Medulla oblongata (tissue), 1 donor: ENCODE data around the gene MAFB.
"Not testable (repeated sequence)": the region's sequence is repeated elsewhere in the genome, so short reads cannot be mapped to it uniquely, and the experiment has no call there.

Experiments used
- DNase-seq: peaks from one replicate; pipeline ENCODE4 v3.0.0-alpha.2; 2015; ENCODE audit errors: extremely low spot score

Gene MAFB

DNA sequence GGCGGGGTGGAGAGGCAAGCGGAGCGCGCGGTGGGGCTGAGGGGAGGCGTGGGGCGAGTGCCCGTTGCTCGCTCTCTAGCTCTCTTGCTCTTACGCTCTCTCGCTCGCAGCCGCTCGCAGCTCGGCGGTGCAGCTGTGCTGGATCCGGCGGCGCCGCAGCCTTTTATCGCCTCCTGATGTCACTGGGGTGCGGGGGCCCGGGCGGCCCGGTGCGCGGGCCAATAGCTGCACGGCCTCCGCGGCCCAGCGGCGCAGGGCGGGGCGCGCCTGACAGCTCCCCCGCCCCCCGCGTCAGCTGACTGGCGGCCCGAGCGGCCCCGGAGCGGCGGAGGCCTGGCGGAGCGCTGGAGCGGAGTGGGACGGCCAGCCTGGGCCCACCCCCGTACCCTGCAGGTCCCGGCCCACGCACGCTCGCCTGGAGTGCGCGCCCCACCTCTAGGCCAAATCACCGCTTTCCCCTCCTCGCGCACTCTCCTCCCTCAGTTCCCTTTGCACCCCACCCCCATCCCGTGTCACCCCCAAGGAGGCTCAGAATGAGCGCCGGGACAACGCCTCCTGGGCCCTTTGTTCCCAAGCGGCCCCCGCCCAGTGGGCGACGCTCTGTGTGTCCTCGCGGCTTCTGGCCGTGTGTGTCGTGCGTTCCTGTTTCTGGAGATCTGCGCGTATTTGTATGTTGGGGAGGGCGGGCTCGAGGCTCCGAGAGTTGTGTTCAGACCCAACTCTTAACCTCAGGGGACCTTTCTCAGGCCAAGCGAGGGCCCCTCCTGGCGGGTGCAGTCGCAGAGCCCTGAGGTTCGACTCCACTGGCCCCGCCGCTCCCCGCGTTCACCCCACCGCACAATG, at the start of gene MAFB:
MAFB (minus strand) TSS at position 137 of the 843 bp plus-strand sequence. CDS start 386 bp downstream, outside the sequence.
- DNase-seq = peak; percentile 96

DNA sequence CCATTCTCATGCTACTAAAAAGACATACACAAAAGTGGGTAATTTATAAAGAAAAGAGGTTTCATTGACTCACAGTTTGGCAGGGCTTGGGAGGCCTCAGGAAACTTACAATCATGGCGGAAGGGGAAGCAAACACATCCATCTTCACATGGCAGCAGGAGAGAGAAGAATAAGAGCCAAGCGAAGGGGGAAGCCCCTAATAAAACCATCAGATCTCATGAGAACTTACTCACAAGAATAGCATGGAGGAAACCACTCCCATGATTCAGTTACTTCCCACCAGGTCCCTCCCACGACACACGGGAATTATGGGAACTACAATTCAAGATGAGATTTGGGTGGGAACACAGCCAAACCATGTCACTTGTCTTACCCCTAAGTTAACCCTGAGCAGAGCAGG, 47.4 kb upstream of the MAFB start:
- not testable (repeated sequence) for DNase-seq

DNA sequence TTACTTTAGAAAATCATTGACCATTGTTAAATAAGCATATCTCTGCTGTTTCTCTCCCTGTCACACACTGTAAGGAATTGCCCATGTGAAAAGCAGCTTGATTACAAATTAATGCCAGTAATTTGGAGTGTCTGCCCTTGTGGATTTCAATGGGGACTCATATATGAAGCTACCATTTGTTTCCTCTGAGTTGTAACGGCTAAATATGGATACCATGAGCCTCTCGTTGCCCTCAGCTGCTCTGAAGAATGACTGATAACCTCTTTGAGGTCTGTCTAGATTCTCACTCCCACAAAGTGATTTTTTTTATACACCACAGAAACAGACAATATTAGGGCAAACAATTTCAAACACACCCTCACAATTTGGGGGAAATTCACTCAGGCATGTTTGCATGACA, 40.0 kb upstream of the MAFB start:
- no peak for DNase-seq

DNA sequence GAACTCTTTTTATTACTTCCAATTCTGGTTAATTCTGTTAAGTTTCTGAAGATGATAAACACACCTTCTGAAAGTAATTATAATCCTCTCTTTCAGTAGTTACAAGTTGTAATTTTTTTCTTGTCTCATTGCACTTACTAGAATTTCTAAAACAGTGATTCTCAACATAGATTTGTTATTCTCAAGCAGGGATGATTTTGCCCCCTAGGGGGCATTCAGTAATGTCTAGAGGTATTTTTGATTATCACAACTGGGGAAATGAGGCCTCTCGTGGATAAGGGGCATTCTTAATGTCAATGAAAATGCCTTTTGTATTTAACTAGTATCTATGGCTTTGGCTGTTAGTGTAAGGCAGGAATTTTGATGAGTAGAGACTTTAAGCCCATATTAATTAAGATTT, 39.4 kb upstream of the MAFB start:
- DNase-seq = no peak

DNA sequence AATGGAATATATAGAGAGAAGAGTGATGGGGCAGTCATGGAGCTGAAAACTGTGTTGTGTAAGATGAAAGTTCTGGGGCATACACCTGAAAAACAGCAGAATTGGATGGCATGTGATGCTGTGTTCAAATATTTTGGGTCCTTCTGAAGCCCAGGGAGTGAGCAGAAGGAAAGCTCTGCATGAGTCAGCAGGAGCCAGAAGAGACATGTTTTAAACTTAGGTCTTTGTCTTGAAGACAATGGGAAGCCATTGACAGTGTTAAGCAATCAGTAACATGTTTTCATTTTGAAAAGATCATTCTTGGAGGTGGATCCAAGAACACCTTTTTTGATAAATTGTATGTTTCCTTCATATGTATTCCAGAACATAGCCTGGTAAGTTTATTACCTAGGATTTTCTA, 38.9 kb upstream of the MAFB start:
- no peak for DNase-seq

DNA sequence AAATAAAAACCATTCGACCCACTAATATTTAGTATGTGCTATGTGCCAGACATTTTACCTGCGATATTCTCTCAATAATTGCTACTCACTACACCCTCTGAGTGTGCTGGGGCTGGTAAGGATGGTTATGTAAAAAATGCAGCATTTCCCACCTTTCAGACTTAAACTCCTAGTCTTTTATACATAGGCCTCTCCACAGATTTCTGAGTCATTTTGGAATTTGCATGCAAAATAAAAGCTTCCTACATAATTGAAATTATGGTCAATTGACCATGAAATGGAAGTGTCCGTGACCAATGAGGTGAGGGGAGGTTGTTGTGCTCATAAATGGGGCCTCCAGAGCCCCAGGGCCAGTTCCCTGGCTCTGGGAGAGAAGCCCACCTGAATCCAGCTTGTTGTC, 37.7 kb upstream of the MAFB start:
- no peak for DNase-seq

DNA sequence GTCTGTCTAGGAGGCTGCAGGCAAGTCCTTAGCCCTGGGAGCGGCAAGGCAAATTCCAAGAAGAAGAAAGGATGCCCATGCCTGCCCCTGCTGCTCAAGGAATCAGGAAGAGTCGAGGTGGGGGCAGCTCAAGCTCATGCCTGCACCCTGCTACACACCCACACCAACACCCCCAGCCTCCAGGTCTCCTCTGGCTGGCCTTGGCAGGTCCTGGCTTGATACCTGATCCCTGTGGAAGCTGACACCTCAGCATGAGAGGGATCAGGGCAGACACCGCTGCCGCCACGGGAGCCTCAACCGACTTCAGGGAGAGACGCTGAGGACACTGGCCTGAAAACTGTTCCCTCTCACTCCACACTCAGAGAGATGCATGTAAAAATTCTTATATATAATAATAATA, 35.5 kb upstream of the MAFB start:
- DNase-seq = no peak

DNA sequence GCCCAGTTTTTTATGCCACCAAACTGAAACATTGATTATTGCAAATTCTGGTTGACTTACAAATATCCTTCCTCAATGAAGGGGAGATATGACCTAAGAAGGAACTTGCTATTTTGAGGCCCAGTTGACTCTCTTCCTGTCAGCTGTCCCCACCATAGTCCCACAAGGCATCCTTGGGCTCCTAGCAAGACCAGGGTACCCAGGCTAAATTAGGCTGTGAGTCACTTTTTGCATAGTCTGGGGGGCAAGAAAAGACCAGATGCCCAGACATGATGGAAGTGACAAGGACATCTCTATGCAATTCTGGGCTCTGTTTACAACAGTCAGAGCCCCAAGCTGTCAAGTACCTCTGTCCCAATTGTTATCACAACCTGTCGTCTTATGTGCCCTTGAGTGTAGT, 31.8 kb upstream of the MAFB start:
- peak; percentile 25 for DNase-seq

DNA sequence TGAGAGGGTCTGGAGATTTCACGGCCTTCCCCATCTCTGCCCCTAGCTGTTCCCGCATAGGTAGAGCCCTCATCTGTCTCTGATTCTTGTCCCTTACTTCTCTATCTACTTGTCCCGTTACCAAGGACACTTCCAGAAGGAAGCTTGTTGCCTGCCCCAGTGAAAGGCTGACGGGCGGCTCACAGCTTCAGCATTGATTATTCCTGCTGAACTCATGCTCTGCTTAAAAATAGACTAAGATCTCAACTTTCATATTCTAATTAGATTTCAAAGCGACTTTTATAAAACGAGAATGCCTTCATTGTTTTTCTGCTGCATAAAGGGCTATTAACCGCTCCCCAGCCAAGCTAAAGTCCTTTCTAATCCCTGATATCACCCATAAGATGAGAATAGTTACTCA, 31.1 kb upstream of the MAFB start:
- DNase-seq = no peak

DNA sequence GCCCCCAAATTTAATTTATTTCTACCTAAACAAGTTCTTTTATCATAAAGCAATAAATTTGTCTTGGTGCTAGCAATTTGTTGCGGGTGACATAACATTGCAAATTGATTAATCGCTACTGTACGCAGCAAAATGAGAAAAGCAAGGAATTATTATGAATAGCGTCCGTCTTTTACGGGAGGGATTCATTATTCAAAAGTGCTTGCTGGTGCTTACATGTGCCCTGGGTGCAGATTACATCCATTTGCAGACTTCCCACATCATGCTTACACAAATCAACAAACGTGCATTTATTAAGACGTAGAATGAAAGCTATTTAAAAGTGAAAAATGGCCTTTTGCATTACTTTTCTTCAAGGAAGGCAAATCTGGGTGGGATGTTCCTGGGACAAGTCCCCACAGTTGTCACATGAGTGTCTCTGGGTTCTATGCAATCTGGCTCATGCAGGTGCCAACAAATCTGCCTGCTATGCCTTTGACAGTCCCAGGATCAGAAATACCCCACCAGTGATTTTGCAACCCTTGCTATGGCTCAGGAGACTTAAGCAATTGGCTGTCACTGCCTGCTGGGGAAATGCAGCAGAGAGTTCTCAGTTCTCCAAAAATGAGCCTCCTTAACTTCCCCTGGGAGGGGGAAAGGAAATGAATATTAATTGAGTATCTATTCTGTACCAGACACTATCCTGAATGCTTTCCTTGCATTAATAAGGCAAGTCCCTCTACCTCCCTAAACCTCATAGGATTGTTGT, 30.1 kb upstream of the MAFB start:
- peak; percentile 37 for DNase-seq

DNA sequence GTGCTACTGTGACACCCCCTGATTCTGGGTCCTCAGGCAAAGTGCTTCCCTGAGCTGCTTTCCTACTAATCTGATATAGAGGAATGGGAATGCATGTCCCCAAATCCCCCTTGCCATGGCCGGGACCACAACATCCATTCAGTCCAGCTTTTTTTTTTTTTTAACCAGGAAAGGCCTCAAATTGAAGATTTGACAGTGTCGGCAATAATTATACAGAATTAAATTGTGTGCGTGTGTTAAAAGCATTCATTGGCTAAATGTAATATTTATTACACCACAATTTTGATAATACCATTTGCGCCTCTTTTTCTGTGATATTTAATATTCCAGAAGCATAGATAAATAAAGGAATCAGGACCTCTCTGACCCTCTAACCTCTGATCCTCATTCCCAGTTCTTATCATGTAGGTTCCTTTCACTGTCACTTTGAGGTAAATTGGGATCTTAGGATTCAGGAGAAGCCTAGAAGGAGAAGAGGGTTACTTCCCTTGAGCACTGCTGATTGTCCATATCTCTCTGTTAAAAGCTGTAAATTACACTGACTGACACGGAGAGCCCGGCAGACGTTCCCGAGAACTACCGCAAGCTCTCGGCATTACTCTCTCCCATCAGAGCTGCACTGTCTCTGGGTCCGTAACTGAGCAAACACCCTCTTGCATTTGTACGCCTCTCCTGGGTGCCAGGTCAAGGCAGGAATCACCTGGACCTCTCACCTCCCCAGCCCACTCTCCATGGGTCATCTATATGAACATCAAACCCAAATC, 29.4 kb upstream of the MAFB start:
- no peak for DNase-seq

DNA sequence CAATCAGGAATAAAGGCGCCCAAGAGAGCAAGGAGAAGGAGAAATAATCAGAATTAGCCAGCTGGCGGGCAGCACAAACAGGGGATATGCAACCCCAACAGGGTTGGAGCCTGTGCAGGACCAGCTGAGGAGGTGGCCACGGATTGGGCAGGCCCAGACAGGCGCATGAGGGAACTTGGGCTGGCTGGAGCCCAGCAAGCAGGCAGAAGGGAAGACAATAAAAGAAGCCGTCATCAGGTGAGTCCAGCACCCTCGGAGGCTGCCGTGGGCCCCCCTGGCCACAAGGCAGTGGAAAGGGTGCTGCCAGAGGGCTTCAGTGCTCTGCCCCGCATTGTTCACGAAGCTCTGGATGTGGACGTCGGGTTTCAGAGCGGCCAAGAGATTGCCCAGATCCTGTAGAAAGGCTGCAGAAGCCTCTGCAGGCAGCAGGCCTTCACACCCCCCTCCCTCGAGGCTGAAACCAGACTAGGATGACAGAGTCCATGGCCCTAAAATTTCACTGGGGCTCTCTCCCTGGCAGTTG, 28.4 kb upstream of the MAFB start:
- no peak for DNase-seq

DNA sequence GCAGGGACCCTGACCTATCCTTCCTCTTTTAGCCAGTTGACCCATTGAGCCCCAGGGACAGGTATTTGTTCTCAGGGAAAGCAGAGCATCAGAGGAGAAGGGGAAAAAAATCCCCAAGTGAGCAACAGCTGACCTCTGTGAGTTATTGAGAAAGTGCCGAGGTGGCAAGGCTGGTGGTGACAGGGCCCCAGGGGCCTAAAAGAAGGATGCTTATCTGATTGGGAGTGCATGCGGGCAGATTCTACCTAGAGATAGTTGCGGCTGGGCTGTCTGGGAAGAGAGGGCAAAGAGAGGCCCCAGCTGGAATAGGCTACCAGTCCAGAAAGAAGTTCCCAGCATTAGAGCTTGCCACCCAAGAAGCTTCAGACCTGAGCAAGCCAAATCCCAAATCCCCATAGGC, 26.5 kb upstream of the MAFB start:
- DNase-seq = no peak

DNA sequence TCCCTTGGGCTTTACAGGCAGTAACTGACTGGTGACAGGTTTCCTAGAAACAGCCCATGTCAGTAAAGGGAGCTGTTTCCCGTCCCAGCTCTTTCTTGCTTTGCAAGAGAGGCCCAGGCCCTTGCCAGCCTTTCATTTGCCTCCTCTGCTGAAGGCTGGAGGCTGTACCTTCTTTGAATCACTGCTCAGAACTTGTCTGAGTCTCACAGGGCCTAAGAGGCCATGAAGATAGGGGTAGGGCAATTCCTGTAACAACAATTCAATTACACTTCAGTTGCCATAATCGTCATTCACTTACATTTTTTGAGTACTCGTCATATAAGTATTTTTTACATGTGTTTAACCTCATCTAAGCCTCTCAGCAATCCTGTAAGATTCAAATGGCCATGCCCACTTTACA, 25.9 kb upstream of the MAFB start:
- no peak for DNase-seq

DNA sequence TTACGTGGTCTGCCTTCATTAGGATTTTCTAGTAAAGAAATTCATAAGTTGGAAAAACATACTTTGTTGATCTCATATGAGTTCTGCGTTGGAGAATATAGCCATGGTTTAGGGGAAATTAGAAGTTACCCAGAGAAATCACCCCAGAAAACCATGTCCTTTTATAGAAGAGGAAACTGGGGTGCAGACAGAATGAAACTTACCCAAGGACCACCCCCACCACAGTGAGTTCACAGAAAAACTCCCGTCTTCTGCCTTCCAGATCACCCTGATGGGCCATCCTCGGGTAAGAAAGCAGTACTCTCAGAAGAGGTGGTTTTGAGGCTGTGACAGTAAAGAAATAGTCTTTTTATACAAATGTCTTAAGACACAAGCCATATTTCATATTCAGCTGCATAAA, 25.1 kb upstream of the MAFB start:
- no peak for DNase-seq

DNA sequence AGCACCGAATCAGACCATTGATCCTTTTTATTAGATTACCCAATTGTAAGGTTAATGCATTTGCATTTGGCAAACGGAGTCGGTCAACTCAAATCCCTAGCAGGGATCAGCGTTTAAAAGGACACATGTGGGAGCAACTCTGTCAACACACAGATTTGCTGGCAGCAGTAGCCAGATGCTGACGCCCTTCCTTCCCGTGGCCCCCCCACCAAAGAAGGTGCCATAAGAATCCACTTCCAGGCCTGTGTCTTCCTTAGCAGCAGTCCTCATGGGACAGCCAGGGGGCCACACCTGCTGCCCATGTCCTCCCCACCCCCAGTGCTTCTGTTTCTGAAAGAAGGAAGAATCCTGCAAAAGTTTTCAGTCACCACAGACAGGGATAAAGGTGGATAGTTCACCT, 24.5 kb upstream of the MAFB start:
- no peak for DNase-seq

DNA sequence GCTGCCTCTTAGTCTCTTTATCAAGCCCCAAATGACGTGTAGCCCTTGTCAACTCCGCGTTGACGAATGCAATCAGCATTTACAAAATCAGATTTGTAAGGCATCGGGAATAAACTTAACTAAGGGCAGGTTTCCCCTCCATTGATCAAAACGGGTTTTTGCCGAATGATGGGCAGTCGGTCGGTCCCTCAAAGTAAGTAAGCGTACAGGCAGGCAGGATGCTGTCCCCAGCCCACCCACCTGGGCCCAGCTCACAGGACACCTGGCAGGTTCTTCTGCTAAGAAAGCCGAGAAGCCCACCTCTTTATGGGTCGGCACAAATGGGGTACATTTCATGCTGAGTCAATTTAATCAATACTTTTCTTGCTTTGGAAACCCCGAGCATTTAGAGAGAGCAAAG, 22.0 kb upstream of the MAFB start:
- no peak for DNase-seq

DNA sequence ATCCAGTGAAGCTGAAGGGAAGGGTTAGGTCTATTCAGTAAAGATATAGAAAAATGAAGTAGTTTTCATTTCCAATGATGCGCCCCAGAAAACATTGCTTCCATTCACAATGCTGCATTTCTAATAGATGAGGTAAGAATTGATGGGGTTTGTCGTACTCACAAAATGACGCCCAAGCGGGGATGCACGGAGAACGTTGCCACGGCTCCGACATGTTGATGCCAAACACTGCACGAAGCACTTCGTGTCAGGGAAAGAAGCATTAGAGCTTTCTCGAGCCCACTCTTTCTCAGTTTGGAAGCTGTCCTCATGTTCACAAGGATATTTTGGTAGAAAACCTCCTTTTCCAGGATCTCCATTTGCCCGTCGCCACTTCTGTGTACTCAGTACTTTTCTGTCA, 21.6 kb upstream of the MAFB start:
- DNase-seq = peak; percentile 29

DNA sequence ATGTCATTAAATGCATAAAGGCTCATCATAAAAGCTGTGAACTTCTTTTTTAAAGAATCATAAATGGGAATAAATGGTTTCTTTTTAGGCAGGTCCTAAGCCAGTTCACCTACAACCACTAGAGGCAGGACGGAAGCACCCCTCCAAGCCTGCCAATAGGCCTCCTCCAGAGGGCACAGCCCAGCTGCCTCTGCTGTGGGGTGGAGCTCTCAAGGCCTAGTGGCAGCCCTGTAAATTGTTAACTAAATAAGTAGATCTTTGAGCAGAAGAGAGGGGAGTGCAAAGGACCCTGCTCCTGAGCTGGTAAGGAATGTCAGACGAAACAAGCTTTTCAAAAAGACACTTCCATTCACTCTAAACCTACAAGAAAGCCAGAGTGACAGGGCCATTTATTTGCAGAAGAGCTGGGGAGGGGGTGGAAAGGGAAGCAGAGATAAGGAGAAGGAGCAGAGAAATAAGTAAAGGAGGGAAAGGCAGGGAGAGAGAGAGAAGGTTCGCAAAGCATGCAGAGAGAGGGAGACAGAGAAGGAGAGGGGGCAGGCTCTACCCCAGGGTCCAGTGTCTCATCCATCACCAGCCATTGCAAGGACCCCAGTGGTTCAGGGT, 18.0 kb upstream of the MAFB start:
- DNase-seq = no peak

DNA sequence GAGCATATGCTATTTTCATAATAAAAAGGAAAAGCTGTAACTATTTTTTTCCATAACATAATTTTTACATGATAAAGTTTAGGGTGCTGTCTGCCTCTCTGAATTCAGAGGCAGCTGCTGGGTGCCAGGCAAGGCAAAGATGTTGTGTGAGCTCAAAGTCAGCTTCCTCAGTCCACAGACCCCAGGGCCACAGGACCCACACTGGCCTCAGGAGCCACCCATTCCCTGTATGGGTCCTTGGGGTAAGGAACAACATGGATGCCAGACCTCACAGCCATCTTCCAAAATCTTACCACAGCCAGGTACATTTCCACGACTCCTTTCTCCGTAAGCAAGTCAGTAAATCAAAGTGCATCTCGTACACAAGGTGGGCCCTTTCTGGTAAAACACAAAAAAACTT, 16.4 kb upstream of the MAFB start:
- no peak for DNase-seq

DNA sequence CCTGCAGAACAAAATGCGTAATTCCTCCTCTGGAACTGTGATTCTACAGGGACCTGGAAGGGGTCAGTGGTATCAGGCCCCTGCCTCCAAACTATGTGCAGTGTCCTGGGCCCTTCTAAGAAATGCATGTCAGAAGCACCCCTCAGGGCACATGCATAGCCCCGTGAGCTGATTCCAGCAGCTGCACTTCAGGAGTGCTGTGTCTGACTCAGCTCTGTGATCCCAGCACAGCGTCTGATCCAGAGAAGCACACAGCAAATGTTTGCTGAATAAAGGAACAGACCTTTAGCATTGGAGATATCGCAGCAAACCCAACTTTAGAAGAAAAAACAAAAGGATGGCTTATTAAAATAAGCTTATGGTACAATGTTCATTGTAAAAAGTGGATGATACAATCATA, 15.8 kb upstream of the MAFB start:
- no peak for DNase-seq

DNA sequence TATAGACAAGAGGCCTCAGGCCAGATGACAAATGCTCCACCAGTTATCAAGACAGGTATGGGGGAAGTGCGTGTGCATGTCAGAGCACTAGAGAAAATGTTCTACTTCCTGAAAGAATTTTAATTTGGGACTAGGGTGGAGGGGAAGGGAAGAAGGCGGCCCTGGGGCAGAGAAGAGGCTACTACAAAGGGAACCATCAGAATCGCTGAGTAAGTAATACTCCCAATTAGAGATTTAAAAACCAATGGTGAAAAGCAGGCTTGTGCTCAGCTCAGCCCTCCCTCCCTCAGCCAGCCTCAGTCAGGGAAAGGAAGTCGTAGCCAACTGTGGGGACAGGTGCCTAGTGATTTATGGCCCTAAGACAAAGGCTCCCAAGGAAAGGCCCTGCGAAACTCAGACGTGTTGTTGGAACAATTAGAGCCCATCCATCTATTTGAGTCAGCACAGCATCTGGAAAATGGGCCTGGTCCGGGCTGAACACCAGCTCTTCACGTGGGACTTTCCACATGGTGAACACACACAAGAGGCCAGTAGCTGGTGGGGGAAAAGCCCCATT, 15.0 kb upstream of the MAFB start:
- DNase-seq = no peak
